Trophoblast cell (in vitro differentiated cells and primary cell): Measurements from ENCODE around the gene C6orf89.

ENCODE experiments used
- DNase-seq, 2 donors: peaks; one replicate each; pipeline ENCODE4 v3.0.0-alpha.2; 2016
- H2AFZ ChIP-seq: 2 replicates; pipeline ENCODE4 v1.6.1; 2013; ENCODE audit warnings: low read length, moderate library complexity, mild to moderate bottlenecking; ENCODE audit not compliant: insufficient read depth, poor library complexity
- H2AK5ac ChIP-seq: 2 replicates; pipeline ENCODE4 v1.6.1; 2013; ENCODE audit warnings: mild to moderate bottlenecking, low read length
- H2BK120ac ChIP-seq: 2 replicates; pipeline ENCODE4 v1.6.1; 2013; ENCODE audit warnings: low read length, mild to moderate bottlenecking, moderate library complexity; ENCODE audit not compliant: insufficient read depth, poor library complexity
- H2BK12ac ChIP-seq: 2 replicates; pipeline ENCODE4 v1.6.1; 2013; ENCODE audit warnings: mild to moderate bottlenecking, low read length, moderate library complexity
- H2BK5ac ChIP-seq: 2 replicates; pipeline ENCODE4 v1.6.1; 2013; ENCODE audit warnings: low read length, low read depth, moderate library complexity, mild to moderate bottlenecking; ENCODE audit not compliant: poor library complexity
- H3K14ac ChIP-seq: 2 replicates; pipeline ENCODE4 v1.6.1; 2013; ENCODE audit warnings: mild to moderate bottlenecking, low read length
- H3K18ac ChIP-seq: 2 replicates; pipeline ENCODE4 v1.6.1; 2013; ENCODE audit warnings: mild to moderate bottlenecking, low read length
- H3K23ac ChIP-seq: 2 replicates; pipeline ENCODE4 v1.6.1; 2013; ENCODE audit warnings: low read length
- H3K27ac ChIP-seq: 2 replicates; pipeline ENCODE4 v1.5.1; 2013; ENCODE audit warnings: low read depth, mild to moderate bottlenecking, inconsistent platforms, low read length, moderate library complexity
- H3K27me3 ChIP-seq: 2 replicates; pipeline ENCODE4 v1.6.1; 2013; ENCODE audit warnings: inconsistent platforms, mild to moderate bottlenecking, low read length, moderate library complexity; ENCODE audit not compliant: insufficient read depth
- H3K36me3 ChIP-seq, 2 experiments: 1 replicate in 1 of 2; 2 replicates in 1 of 2; pipeline ENCODE4 v1.6.1; 2013; ENCODE audit warnings: low read length in 2 of 2, mild to moderate bottlenecking in 2 of 2, moderate library complexity in 1 of 2; ENCODE audit not compliant: insufficient read depth in 2 of 2, control insufficient read depth in 1 of 2
- H3K4ac ChIP-seq: 2 replicates; pipeline ENCODE4 v1.6.1; 2013; ENCODE audit warnings: low read depth, mild to moderate bottlenecking, low read length, moderate library complexity
- H3K4me1 ChIP-seq, 2 experiments: 1 replicate in 1 of 2; 2 replicates in 1 of 2; pipeline ENCODE4 v1.6.1; 2013; ENCODE audit warnings: low read length in 2 of 2, mild to moderate bottlenecking in 2 of 2, moderate library complexity in 1 of 2; ENCODE audit not compliant: insufficient read depth in 2 of 2, control insufficient read depth in 1 of 2
- H3K4me2 ChIP-seq: 2 replicates; pipeline ENCODE4 v1.6.1; 2013; ENCODE audit warnings: inconsistent platforms, mild to moderate bottlenecking, low read length, moderate library complexity
- H3K4me3 ChIP-seq: 2 replicates; pipeline ENCODE4 v1.5.1; 2013; ENCODE audit warnings: mild to moderate bottlenecking, low read depth, low read length, inconsistent platforms
- H3K79me1 ChIP-seq: one replicate; pipeline ENCODE4 v1.6.1; 2013; ENCODE audit warnings: low read length
- H3K79me2 ChIP-seq: 2 replicates; pipeline ENCODE4 v1.6.1; 2013; ENCODE audit warnings: low read length, mild to moderate bottlenecking; ENCODE audit not compliant: control insufficient read depth, insufficient read depth, poor library complexity
- H3K9ac ChIP-seq: 2 replicates; pipeline ENCODE4 v1.6.1; 2013; ENCODE audit warnings: mild to moderate bottlenecking, low read length
- H3K9me3 ChIP-seq: 2 replicates; pipeline ENCODE4 v1.6.1; 2013; ENCODE audit warnings: low read depth, mild to moderate bottlenecking, control low read depth, inconsistent platforms, low read length; ENCODE audit not compliant: insufficient read depth
- H4K12ac ChIP-seq: 2 replicates; pipeline ENCODE4 v1.6.1; 2013; ENCODE audit warnings: low read depth, mild to moderate bottlenecking, low read length, moderate library complexity
- H4K8ac ChIP-seq: 2 replicates; pipeline ENCODE4 v1.6.1; 2013; ENCODE audit warnings: low read depth, mild to moderate bottlenecking, low read length, moderate library complexity
- H4K91ac ChIP-seq: one replicate; pipeline ENCODE4 v1.6.1; 2013; ENCODE audit warnings: low read depth, mild to moderate bottlenecking, low read length, moderate library complexity
- WGBS: extraction: QIAGEN DNeasy Blood & Tissue Kit; methylation state at CpG from one replicate; pipeline ENCODE4 v1.1.7; 2013; ENCODE audit warnings: missing lambda C conversion rate; ENCODE audit not compliant: insufficient read length, insufficient coverage; ENCODE audit errors: extremely low coverage; 5-methylcytosine and 5-hydroxymethylcytosine counted together

The C6orf89 gene

GRCh38 chr6:36912586-36912985 is 26.8 kb downstream of the C6orf89 start:
- H2BK12ac ChIP-seq = no peak overlapping the region
- H3K4me2 ChIP-seq = no peak overlapping the region
- no peak overlapping the region for H3K4ac ChIP-seq
- no peak overlapping the region for H2BK5ac ChIP-seq
- H3K36me3 ChIP-seq = peaks cover 13 to 16% of the 10 kb centered on the region in 2 experiments
- H2AFZ ChIP-seq = no peak overlapping the region
- H3K27ac ChIP-seq = no peak overlapping the region
- WGBS = no CpG with 5 or more reads among the region's 8 CpGs
- no peaks in the 10 kb centered on the region for H3K79me2 ChIP-seq
- no peaks in the 10 kb centered on the region for H3K9me3 ChIP-seq
- no peaks in the 10 kb centered on the region for H3K79me1 ChIP-seq
- no peak overlapping the region for H3K18ac ChIP-seq
- H3K4me3 ChIP-seq = no peak overlapping the region
- H3K9ac ChIP-seq = no peak overlapping the region
- H3K27me3 ChIP-seq = no peaks in the 10 kb centered on the region
- H4K91ac ChIP-seq = no peak overlapping the region
- H4K8ac ChIP-seq = no peak overlapping the region
- no peak overlapping the region for H3K23ac ChIP-seq
- no peak overlapping the region for H3K14ac ChIP-seq
- no peak overlapping the region for H2BK120ac ChIP-seq
- H3K4me1 ChIP-seq = peaks cover 0 to 2% of the 10 kb centered on the region in 2 experiments
- no peak overlapping the region for H2AK5ac ChIP-seq
- DNase-seq = peak in 1 of 2 donors; percentile 17
- H4K12ac ChIP-seq = no peak overlapping the region

GRCh38 chr6:36913082-36913481 is 27.3 kb downstream of the C6orf89 start:
- H2BK5ac ChIP-seq = no peak overlapping the region
- no peak overlapping the region for H4K12ac ChIP-seq
- H3K14ac ChIP-seq = no peak overlapping the region
- no peaks in the 10 kb centered on the region for H3K79me2 ChIP-seq
- H3K4me1 ChIP-seq = peaks cover 0 to 2% of the 10 kb centered on the region in 2 experiments
- H2AFZ ChIP-seq = no peak overlapping the region
- no peak overlapping the region for H3K4me3 ChIP-seq
- no peak overlapping the region for H2AK5ac ChIP-seq
- no peaks in the 10 kb centered on the region for H3K27me3 ChIP-seq
- H2BK120ac ChIP-seq = no peak overlapping the region
- H3K23ac ChIP-seq = no peak overlapping the region
- H3K18ac ChIP-seq = no peak overlapping the region
- H4K91ac ChIP-seq = no peak overlapping the region
- peaks cover 13 to 19% of the 10 kb centered on the region in 2 experiments for H3K36me3 ChIP-seq
- WGBS = no CpG with 5 or more reads among the region's 4 CpGs
- H3K9ac ChIP-seq = no peak overlapping the region
- H3K9me3 ChIP-seq = no peaks in the 10 kb centered on the region
- H3K4ac ChIP-seq = no peak overlapping the region
- DNase-seq = no peak
- H3K4me2 ChIP-seq = no peak overlapping the region
- H3K27ac ChIP-seq = no peak overlapping the region
- H2BK12ac ChIP-seq = no peak overlapping the region
- H3K79me1 ChIP-seq = no peaks in the 10 kb centered on the region
- H4K8ac ChIP-seq = no peak overlapping the region

GRCh38 chr6:36914227-36914794 is 28.6 kb downstream of the C6orf89 start:
- no peaks in the 10 kb centered on the region for H3K79me2 ChIP-seq
- no peak overlapping the region for H2AFZ ChIP-seq
- no peak overlapping the region for H4K91ac ChIP-seq
- no peak overlapping the region for H3K27ac ChIP-seq
- no peak overlapping the region for H3K4ac ChIP-seq
- no peaks in the 10 kb centered on the region for H3K27me3 ChIP-seq
- no peaks in the 10 kb centered on the region for H3K79me1 ChIP-seq
- H2AK5ac ChIP-seq = no peak overlapping the region
- H4K12ac ChIP-seq = no peak overlapping the region
- H3K4me2 ChIP-seq = no peak overlapping the region
- no peak overlapping the region for H3K4me3 ChIP-seq
- no peak overlapping the region for H2BK120ac ChIP-seq
- no peak overlapping the region for H4K8ac ChIP-seq
- H3K4me1 ChIP-seq = peaks cover 0 to 2% of the 10 kb centered on the region in 2 experiments
- no peak overlapping the region for H3K23ac ChIP-seq
- H2BK12ac ChIP-seq = no peak overlapping the region
- H3K9ac ChIP-seq = no peak overlapping the region
- no peak overlapping the region for H3K18ac ChIP-seq
- DNase-seq = peak in 1 of 2 donors; percentile 10
- no peak overlapping the region for H2BK5ac ChIP-seq
- no peak overlapping the region for H3K14ac ChIP-seq
- no CpG with 5 or more reads among the region's 10 CpGs for WGBS
- peaks cover 13 to 22% of the 10 kb centered on the region in 2 experiments for H3K36me3 ChIP-seq
- no peaks in the 10 kb centered on the region for H3K9me3 ChIP-seq

GRCh38 chr6:36915599-36915998 is 29.8 kb downstream of the C6orf89 start:
- whole genome bisulfite sequencing = no CpG with 5 or more reads among the region's 4 CpGs
- H3K36me3 ChIP-seq = peaks cover 11 to 23% of the 10 kb centered on the region in 2 experiments

More at GRCh38 chr6:36915599-36915998, 29.8 kb downstream of the C6orf89 start:
- H3K9ac ChIP-seq = no peak overlapping the region
- no peak overlapping the region for H3K4me3 ChIP-seq
- peaks cover 0 to 2% of the 10 kb centered on the region in 2 experiments for H3K4me1 ChIP-seq
- H3K27me3 ChIP-seq = no peaks in the 10 kb centered on the region
- no peak overlapping the region for H2BK120ac ChIP-seq
- DNase-seq = no peak
- H3K18ac ChIP-seq = no peak overlapping the region
- no peak overlapping the region for H3K4me2 ChIP-seq
- H4K12ac ChIP-seq = no peak overlapping the region
- H2BK5ac ChIP-seq = no peak overlapping the region
- no peaks in the 10 kb centered on the region for H3K79me1 ChIP-seq
- no peak overlapping the region for H3K4ac ChIP-seq
- H2BK12ac ChIP-seq = no peak overlapping the region
- no peak overlapping the region for H3K14ac ChIP-seq
- no peak overlapping the region for H4K8ac ChIP-seq
- no peaks in the 10 kb centered on the region for H3K79me2 ChIP-seq
- H3K23ac ChIP-seq = no peak overlapping the region
- no peaks in the 10 kb centered on the region for H3K9me3 ChIP-seq
- no peak overlapping the region for H2AK5ac ChIP-seq
- H3K27ac ChIP-seq = no peak overlapping the region
- H2AFZ ChIP-seq = no peak overlapping the region
- H4K91ac ChIP-seq = no peak overlapping the region
